Measurements from ENCODE around the gene PIK3AP1.

Gene PIK3AP1

GRCh38 chr10:96565774-96566173, 154.5 kb downstream of the PIK3AP1 start:
- peaks cover 15% of the 10 kb centered on the region for H3K36me3 ChIP-seq
- H3K27me3 ChIP-seq: no peaks in the 10 kb centered on the region
- TF ChIP-seq, protein P1, sequence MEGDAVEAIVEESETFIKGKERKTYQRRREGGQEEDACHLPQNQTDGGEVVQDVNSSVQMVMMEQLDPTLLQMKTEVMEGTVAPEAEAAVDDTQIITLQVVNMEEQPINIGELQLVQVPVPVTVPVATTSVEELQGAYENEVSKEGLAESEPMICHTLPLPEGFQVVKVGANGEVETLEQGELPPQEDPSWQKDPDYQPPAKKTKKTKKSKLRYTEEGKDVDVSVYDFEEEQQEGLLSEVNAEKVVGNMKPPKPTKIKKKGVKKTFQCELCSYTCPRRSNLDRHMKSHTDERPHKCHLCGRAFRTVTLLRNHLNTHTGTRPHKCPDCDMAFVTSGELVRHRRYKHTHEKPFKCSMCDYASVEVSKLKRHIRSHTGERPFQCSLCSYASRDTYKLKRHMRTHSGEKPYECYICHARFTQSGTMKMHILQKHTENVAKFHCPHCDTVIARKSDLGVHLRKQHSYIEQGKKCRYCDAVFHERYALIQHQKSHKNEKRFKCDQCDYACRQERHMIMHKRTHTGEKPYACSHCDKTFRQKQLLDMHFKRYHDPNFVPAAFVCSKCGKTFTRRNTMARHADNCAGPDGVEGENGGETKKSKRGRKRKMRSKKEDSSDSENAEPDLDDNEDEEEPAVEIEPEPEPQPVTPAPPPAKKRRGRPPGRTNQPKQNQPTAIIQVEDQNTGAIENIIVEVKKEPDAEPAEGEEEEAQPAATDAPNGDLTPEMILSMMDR (IDR thresholded peaks at IDR 0.05): no peak
- no peak overlapping the region for H3K27ac ChIP-seq
- no peak overlapping the region for H3K4me3 ChIP-seq (ENCODE audit: low read depth in 1 of 2, low read length in 1 of 2)
- H3K9me3 ChIP-seq: no peaks in the 10 kb centered on the region
- no peaks in the 10 kb centered on the region for H3K4me1 ChIP-seq (ENCODE audit: control insufficient read depth in 1 of 2, insufficient read depth in 1 of 2, low read depth in 1 of 2, low read length in 1 of 2)

GRCh38 chr10:96560966-96561887, 159.1 kb downstream of the PIK3AP1 start:
- Histone ChIP-seq H3K4me3 (ENCODE audit: low read depth in 1 of 2, low read length in 1 of 2) (no peak overlapping the region), H3K9me3 (no peaks in the 10 kb centered on the region), H3K27ac (no peak overlapping the region), H3K36me3 (peaks cover 36% of the 10 kb centered on the region), H3K4me1 (ENCODE audit: control insufficient read depth in 1 of 2, insufficient read depth in 1 of 2, low read depth in 1 of 2, low read length in 1 of 2) (no peaks in the 10 kb centered on the region), H3K27me3 (no peaks in the 10 kb centered on the region)
- TF ChIP-seq, protein P1 (IDR thresholded peaks at IDR 0.05): no peak

DNA sequence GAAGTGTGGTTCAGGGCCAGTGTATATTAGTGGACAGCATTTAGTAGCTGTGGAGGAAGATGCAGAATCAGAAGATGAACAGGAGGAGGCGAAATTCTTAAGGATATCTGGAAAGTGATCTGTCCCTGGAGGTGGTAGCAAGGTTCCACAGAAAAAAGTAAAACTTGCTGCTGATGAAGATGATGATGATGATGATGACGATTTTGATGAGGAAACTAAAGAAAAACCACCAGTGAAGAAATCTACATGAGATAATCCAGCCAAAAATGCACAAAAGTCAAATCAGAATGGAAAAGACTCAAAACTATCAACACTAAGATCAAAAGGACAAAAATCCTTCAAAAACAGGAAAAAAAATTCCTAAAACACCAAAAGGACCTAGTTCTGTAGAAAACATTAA, 159.8 kb downstream of the PIK3AP1 start:
- TF ChIP-seq, protein P1 (IDR thresholded peaks at IDR 0.05): no peak
- no peak overlapping the region for H3K27ac ChIP-seq
- H3K4me1 ChIP-seq (ENCODE audit: control insufficient read depth in 1 of 2, insufficient read depth in 1 of 2, low read depth in 1 of 2, low read length in 1 of 2): no peaks in the 10 kb centered on the region
- peaks cover 36% of the 10 kb centered on the region for H3K36me3 ChIP-seq
- no peaks in the 10 kb centered on the region for H3K27me3 ChIP-seq
- no peaks in the 10 kb centered on the region for H3K9me3 ChIP-seq
- H3K4me3 ChIP-seq (ENCODE audit: low read depth in 1 of 2, low read length in 1 of 2): no peak overlapping the region

- no peak overlapping the region for H3K4me3 ChIP-seq (ENCODE audit: low read depth in 1 of 2, low read length in 1 of 2)
- no peak overlapping the region for H3K27ac ChIP-seq
- no peaks in the 10 kb centered on the region for H3K4me1 ChIP-seq (ENCODE audit: control insufficient read depth in 1 of 2, insufficient read depth in 1 of 2, low read depth in 1 of 2, low read length in 1 of 2)
- H3K27me3 ChIP-seq: no peaks in the 10 kb centered on the region
- TF ChIP-seq, protein P1 (IDR thresholded peaks at IDR 0.05): no peak
- H3K36me3 ChIP-seq: peaks cover 54% of the 10 kb centered on the region
- no peaks in the 10 kb centered on the region for H3K9me3 ChIP-seq
These were observed 164.3 kb downstream of the PIK3AP1 start for GRCh38 chr10:96556003-96556402.

DNA sequence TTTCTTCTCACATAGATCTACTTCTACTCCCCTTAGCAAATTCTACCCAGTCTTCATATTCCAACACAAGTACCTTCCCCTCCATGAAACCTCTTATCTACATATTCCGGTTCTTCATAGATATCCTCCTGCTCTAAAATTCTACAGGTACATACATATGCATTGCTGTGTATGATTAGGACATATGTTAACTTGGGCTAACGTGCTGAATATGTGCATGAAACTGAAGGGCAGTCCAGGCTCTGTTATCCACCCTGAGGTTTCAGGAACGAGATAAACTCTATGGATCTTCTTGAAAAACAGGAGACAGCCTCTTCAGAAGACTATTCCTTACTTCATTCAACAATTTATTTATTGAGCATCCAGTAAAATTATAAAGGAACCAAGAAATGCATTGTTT, 165.0 kb downstream of the PIK3AP1 start:
- no peak overlapping the region for H3K27ac ChIP-seq
- no peak overlapping the region for H3K4me3 ChIP-seq (ENCODE audit: low read depth in 1 of 2, low read length in 1 of 2)
- H3K27me3 ChIP-seq: no peaks in the 10 kb centered on the region
- no peaks in the 10 kb centered on the region for H3K9me3 ChIP-seq
- TF ChIP-seq, protein P1 (IDR thresholded peaks at IDR 0.05): no peak
- H3K4me1 ChIP-seq (ENCODE audit: control insufficient read depth in 1 of 2, insufficient read depth in 1 of 2, low read depth in 1 of 2, low read length in 1 of 2): no peaks in the 10 kb centered on the region
- H3K36me3 ChIP-seq: peaks cover 59% of the 10 kb centered on the region

All from neutrophil (primary cell).